Measurements from ENCODE around the gene HSD3B2.

- no peak for TF ChIP-seq CTCF (IDR thresholded peaks at IDR 0.05)
- no peak for TF ChIP-seq POLR2A (IDR thresholded peaks at IDR 0.05)
Measured at GRCh38 chr1:119416006-119416640, 1.2 kb downstream of the HSD3B2 start.
